ENCODE results near the gene HOXD12. TPM values are rescaled to one million over a fixed set of nuclear protein-coding genes. Genes with fewer than 3 reads are reported as not detected.

Gene HOXD12
- total RNA-seq, 2 donors from 2014 or later, result not detected

GRCh38 chr2:176105730-176106580 is 6.4 kb downstream of the HOXD12 start:
- ATAC-seq (ENCODE audit: insufficient number of reproducible peaks, low FRiP score, low read depth) (no peak), DNase-seq (ENCODE audit: low spot score) (no peak)
- H3K4me1 ChIP-seq (ENCODE audit: control insufficient read depth in 1 of 2, low read depth in 2 of 2), result peaks cover 12 to 25% of the 10 kb centered on the region in 2 donors

GRCh38 chr2:176106581-176107539 is 7.3 kb downstream of the HOXD12 start, which contains the start of gene HOXD11:
HOXD11 (plus strand) TSS chr2:176107280; CDS start chr2:176107356, 76 bp downstream.
- no peak for DNase-seq (ENCODE audit: low spot score)
- Histone ChIP-seq H3K4me1 (ENCODE audit: control insufficient read depth in 1 of 2, low read depth in 2 of 2) (peaks cover 12 to 25% of the 10 kb centered on the region in 2 donors), H3K36me3 (no peaks in the 10 kb centered on the region), H3K27ac (no peak within 1 kb of the TSS), H3K4me3 (peak within 1 kb of the TSS; percentile 64), H3K27me3 (replicated peaks; ENCODE audit: insufficient read depth) (peaks cover 54% of the 10 kb centered on the region), H3K9me3 (no peaks in the 10 kb centered on the region)
- TF ChIP-seq, protein P1, sequence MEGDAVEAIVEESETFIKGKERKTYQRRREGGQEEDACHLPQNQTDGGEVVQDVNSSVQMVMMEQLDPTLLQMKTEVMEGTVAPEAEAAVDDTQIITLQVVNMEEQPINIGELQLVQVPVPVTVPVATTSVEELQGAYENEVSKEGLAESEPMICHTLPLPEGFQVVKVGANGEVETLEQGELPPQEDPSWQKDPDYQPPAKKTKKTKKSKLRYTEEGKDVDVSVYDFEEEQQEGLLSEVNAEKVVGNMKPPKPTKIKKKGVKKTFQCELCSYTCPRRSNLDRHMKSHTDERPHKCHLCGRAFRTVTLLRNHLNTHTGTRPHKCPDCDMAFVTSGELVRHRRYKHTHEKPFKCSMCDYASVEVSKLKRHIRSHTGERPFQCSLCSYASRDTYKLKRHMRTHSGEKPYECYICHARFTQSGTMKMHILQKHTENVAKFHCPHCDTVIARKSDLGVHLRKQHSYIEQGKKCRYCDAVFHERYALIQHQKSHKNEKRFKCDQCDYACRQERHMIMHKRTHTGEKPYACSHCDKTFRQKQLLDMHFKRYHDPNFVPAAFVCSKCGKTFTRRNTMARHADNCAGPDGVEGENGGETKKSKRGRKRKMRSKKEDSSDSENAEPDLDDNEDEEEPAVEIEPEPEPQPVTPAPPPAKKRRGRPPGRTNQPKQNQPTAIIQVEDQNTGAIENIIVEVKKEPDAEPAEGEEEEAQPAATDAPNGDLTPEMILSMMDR (IDR thresholded peaks at IDR 0.05), result no peak
- no peak for ATAC-seq (ENCODE audit: insufficient number of reproducible peaks, low FRiP score, low read depth)

More at GRCh38 chr2:176105730-176106580, 6.4 kb downstream of the HOXD12 start:
- H3K27me3 ChIP-seq (replicated peaks; ENCODE audit: insufficient read depth), result peaks cover 56% of the 10 kb centered on the region
- TF ChIP-seq, protein P1 (IDR thresholded peaks at IDR 0.05), result no peak
- H3K36me3 ChIP-seq, result no peaks in the 10 kb centered on the region
- no peak overlapping the region for H3K27ac ChIP-seq
- H3K9me3 ChIP-seq, result no peaks in the 10 kb centered on the region
- H3K4me3 ChIP-seq, result peak overlapping the region; percentile 64

DNA sequence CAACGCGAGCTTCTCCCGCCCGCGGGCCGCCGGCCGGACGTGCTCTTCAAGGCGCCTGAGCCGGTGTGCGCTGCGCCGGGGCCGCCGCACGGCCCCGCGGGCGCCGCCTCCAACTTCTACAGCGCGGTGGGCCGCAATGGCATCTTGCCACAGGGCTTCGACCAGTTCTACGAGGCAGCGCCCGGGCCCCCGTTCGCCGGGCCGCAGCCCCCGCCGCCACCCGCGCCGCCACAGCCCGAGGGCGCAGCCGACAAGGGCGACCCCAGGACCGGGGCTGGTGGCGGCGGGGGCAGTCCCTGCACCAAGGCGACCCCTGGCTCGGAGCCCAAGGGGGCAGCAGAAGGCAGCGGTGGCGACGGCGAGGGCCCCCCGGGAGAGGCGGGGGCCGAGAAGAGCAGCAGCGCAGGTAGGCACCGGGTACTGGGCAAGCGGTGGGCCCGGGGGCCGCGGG is 8.2 kb downstream of the HOXD12 start:
- Histone ChIP-seq H3K27ac (no peak overlapping the region), H3K4me1 (ENCODE audit: control insufficient read depth in 1 of 2, low read depth in 2 of 2) (peaks cover 12 to 25% of the 10 kb centered on the region in 2 donors), H3K36me3 (no peaks in the 10 kb centered on the region), H3K9me3 (no peaks in the 10 kb centered on the region), H3K4me3 (no peak overlapping the region), H3K27me3 (replicated peaks; ENCODE audit: insufficient read depth) (peaks cover 45% of the 10 kb centered on the region)
- no peak for ATAC-seq (ENCODE audit: insufficient number of reproducible peaks, low FRiP score, low read depth)
- TF ChIP-seq, protein P1 (IDR thresholded peaks at IDR 0.05), result no peak
- DNase-seq (ENCODE audit: low spot score), result no peak

- no peak overlapping the region for H3K4me3 ChIP-seq
- ATAC-seq (ENCODE audit: insufficient number of reproducible peaks, low FRiP score, low read depth), result no peak
Observed at GRCh38 chr2:176109192-176109901, 9.8 kb downstream of the HOXD12 start.

More at GRCh38 chr2:176109192-176109901, 9.8 kb downstream of the HOXD12 start:
- no peaks in the 10 kb centered on the region for H3K36me3 ChIP-seq
- DNase-seq (ENCODE audit: low spot score), result no peak
- H3K27me3 ChIP-seq (replicated peaks; ENCODE audit: insufficient read depth), result peaks cover 44% of the 10 kb centered on the region
- no peak overlapping the region for H3K27ac ChIP-seq
- TF ChIP-seq, protein P1 (IDR thresholded peaks at IDR 0.05), result no peak
- H3K9me3 ChIP-seq, result no peaks in the 10 kb centered on the region
- H3K4me1 ChIP-seq (ENCODE audit: control insufficient read depth in 1 of 2, low read depth in 2 of 2), result peaks cover 11 to 21% of the 10 kb centered on the region in 2 donors
